PC-9 (cell line): ENCODE measurements around the gene HAO2. TPM values are rescaled to one million over a fixed set of nuclear protein-coding genes. Genes with fewer than 3 reads are reported as not detected.

Experiments
- BruUV-seq: library from RNA; stranded (reverse); fragments of 400-500 nt; replicated peaks from 2 replicates; lab custom pipeline; 2021; lab: Mats Ljungman, UMichigan
- CTCF ChIA-PET: fragments of 300-600 bp; sonication (Branson Sonifier 250); formaldehyde crosslinking; loops from one replicate; lab custom pipeline; 2022; ENCODE audit warnings: antibody characterized with exemption; lab: Charles Lee
- POLR2A ChIA-PET: fragments of 300-600 bp; sonication (Branson Sonifier 250); formaldehyde crosslinking; loops from one replicate; lab custom pipeline; 2022; ENCODE audit warnings: antibody characterized with exemption; ENCODE audit not compliant: unreplicated experiment; lab: Charles Lee
- DNase-seq, 2 experiments: peaks; one replicate each; pipeline versions ENCODE4 v3.0.0 to v3.0.0-alpha.2; 2015 to 2022; ENCODE audit warnings: mixed read lengths in 1 of 2
- H2AFZ ChIP-seq: fragments of 200-600 bp; sonication (generic); 2 replicates; pipeline ENCODE4 v1.8.1; 2017; ENCODE audit warnings: antibody characterized with exemption
- H3F3A ChIP-seq: fragments of 200-600 bp; sonication (generic); 2 replicates; pipeline ENCODE4 v1.8.1; 2017; ENCODE audit warnings: antibody characterized with exemption, mild to moderate bottlenecking, low read depth; ENCODE audit not compliant: insufficient read depth
- H3K27ac ChIP-seq: fragments of 200-600 bp; sonication (generic); 2 replicates; pipeline ENCODE4 v1.6.1; 2016; ENCODE audit warnings: mixed run types
- H3K27me3 ChIP-seq: fragments of 200-600 bp; sonication (generic); 2 replicates; pipeline ENCODE4 v1.6.1; 2016; ENCODE audit warnings: low read depth, mixed run types; ENCODE audit not compliant: insufficient read depth
- H3K36me3 ChIP-seq: fragments of 200-600 bp; sonication (generic); 2 replicates; pipeline ENCODE4 v1.6.1; 2016; ENCODE audit warnings: low read depth, mixed run types
- H3K4me1 ChIP-seq: fragments of 200-600 bp; sonication (generic); replicated peaks from 2 replicates; pipeline ENCODE4 v1.6.1; 2016; ENCODE audit warnings: mixed run types; ENCODE audit not compliant: insufficient read depth
- H3K4me2 ChIP-seq: fragments of 200-600 bp; sonication (generic); 2 replicates; pipeline ENCODE4 v1.6.1; 2017; ENCODE audit warnings: mixed run types
- H3K4me3 ChIP-seq: fragments of 200-600 bp; sonication (generic); 2 replicates; pipeline ENCODE4 v1.6.1; 2016; ENCODE audit warnings: mixed run types
- H3K79me2 ChIP-seq: fragments of 200-600 bp; sonication (generic); 2 replicates; pipeline ENCODE4 v1.6.1; 2017; ENCODE audit warnings: low read depth, mixed run types
- H3K9me2 ChIP-seq: fragments of 200-600 bp; sonication (generic); 2 replicates; pipeline ENCODE4 v1.8.1; 2017; ENCODE audit warnings: mild to moderate bottlenecking; ENCODE audit not compliant: insufficient read depth
- H3K9me3 ChIP-seq: fragments of 200-600 bp; sonication (generic); 2 replicates; pipeline ENCODE4 v1.8.1; 2016; ENCODE audit warnings: low read depth; ENCODE audit not compliant: insufficient read depth
- H4K20me1 ChIP-seq: fragments of 200-600 bp; sonication (generic); 2 replicates; pipeline ENCODE4 v1.8.1; 2017; ENCODE audit not compliant: insufficient read depth
- EZH2 ChIP-seq: fragments of 200-600 bp; sonication (generic); IDR thresholded peaks from 2 replicates; pipeline ENCODE4 v1.8.0; 2017; ENCODE audit warnings: antibody characterized with exemption, low read depth
- intact Hi-C: fragments of 100-400 bp; cut with micrococcal nuclease; formaldehyde crosslinking; loops from one replicate; pipeline ENCODE4 v1.10.0; 2022; ENCODE audit not compliant: unreplicated experiment
- total RNA-seq: library from RNA; stranded (reverse); gene quantifications from 2 replicates; pipeline ENCODE4 v1.2.3, GENCODE V29; 2021
- TF ChIP-seq, protein P1 (sequence below): fragments of 200-600 bp; sonication (generic); conservative IDR thresholded peaks from 2 replicates; pipeline ENCODE4 v1.6.1; 2017; ENCODE audit warnings: mixed run types, antibody characterized with exemption, mild to moderate bottlenecking, moderate library complexity

Gene HAO2
- total RNA-seq, 1 experiment from 2014 or later, result not detected

DNA sequence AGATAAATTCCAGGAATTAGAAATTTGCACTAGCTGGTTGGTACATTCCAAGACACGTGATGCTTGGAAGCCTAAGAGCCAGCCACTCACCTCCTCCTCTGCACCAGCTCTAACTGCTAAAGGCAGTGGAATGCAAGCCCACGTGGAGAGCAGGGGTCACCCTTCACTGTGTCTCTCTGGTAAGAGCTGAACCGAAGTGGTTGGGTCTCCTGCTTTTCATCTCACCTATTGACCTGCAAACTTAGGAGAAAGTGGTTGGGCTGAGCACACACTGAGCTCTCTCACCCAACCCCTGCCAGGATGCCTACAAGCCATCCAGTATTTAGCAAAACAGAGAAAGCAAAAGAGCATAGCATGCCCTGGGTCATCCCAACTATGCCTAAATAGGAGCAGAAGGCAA, 19.3 kb downstream of the HAO2 start:
- intact Hi-C loops, result no loop called here
- H4K20me1 ChIP-seq, result no peaks in the 10 kb centered on the region
- ChIA-PET CTCF (no interaction called here), POLR2A (no interaction called here)
- H2AFZ ChIP-seq, result no peak overlapping the region
- no peak overlapping the region for H3K4me3 ChIP-seq
- no peaks in the 10 kb centered on the region for H3K9me2 ChIP-seq
- H3F3A ChIP-seq, result peaks cover 9% of the 10 kb centered on the region
- H3K4me2 ChIP-seq, result peak overlapping the region; percentile 15
- TF ChIP-seq EZH2, result no peak
- TF ChIP-seq, protein P1, sequence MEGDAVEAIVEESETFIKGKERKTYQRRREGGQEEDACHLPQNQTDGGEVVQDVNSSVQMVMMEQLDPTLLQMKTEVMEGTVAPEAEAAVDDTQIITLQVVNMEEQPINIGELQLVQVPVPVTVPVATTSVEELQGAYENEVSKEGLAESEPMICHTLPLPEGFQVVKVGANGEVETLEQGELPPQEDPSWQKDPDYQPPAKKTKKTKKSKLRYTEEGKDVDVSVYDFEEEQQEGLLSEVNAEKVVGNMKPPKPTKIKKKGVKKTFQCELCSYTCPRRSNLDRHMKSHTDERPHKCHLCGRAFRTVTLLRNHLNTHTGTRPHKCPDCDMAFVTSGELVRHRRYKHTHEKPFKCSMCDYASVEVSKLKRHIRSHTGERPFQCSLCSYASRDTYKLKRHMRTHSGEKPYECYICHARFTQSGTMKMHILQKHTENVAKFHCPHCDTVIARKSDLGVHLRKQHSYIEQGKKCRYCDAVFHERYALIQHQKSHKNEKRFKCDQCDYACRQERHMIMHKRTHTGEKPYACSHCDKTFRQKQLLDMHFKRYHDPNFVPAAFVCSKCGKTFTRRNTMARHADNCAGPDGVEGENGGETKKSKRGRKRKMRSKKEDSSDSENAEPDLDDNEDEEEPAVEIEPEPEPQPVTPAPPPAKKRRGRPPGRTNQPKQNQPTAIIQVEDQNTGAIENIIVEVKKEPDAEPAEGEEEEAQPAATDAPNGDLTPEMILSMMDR, result no peak
- no TSS peak for BruUV-seq
- H3K36me3 ChIP-seq, result no peaks in the 10 kb centered on the region
- DNase-seq, result no peak
- peaks cover 19% of the 10 kb centered on the region for H3K4me1 ChIP-seq
- H3K27ac ChIP-seq, result no peak overlapping the region
- no peaks in the 10 kb centered on the region for H3K79me2 ChIP-seq
- H3K9me3 ChIP-seq, result no peaks in the 10 kb centered on the region
- peaks cover 11% of the 10 kb centered on the region; the same call in 1 of the 2 replicates for H3K27me3 ChIP-seq

DNA sequence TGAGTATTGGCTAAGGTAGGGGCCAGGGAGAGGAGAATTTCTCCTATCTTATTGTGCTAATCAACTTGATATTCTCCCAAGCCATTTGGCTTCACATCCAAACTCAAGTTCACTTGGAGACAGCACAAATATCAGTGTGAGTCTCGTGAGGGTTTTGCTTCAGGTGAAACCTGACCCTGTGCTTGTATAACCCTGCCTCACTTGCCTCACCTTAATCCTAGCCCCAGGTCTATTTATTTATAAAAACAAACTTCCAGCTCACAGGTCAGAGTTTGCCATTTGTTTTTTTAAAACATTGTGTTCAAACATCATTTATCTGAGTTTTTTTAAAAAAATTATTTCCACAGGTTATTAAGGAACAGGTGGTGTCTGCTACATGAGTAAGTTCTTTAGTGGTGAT, 19.9 kb downstream of the HAO2 start:
- no TSS peak for BruUV-seq
- no peaks in the 10 kb centered on the region for H3K9me3 ChIP-seq
- TF ChIP-seq, protein P1, result no peak
- no peak for TF ChIP-seq EZH2
- H3K36me3 ChIP-seq, result no peaks in the 10 kb centered on the region
- ChIA-PET CTCF (no interaction called here), POLR2A (no interaction called here)
- H2AFZ ChIP-seq, result no peak overlapping the region
- peaks cover 19% of the 10 kb centered on the region for H3K4me1 ChIP-seq
- DNase-seq, result peak in 1 of 2 experiments; percentile 81
- H3K4me2 ChIP-seq, result peak overlapping the region; percentile 15
- H3K79me2 ChIP-seq, result no peaks in the 10 kb centered on the region
- H3K9me2 ChIP-seq, result no peaks in the 10 kb centered on the region
- no peak overlapping the region for H3K4me3 ChIP-seq
- H3K27ac ChIP-seq, result no peak overlapping the region
- H3F3A ChIP-seq, result peaks cover 9% of the 10 kb centered on the region
- intact Hi-C loops, result no loop called here
- H4K20me1 ChIP-seq, result no peaks in the 10 kb centered on the region
- peaks cover 13% of the 10 kb centered on the region; the same call in 1 of the 2 replicates for H3K27me3 ChIP-seq

GRCh38 chr1:119390526-119390925, 21.9 kb downstream of the HAO2 start:
- BruUV-seq, result no TSS peak
- intact Hi-C loops, result no loop called here
- H3K9me3 ChIP-seq, result no peaks in the 10 kb centered on the region
- CTCF ChIA-PET, result no interaction called here
- H3K4me1 ChIP-seq, result peaks cover 19% of the 10 kb centered on the region
- H4K20me1 ChIP-seq, result no peaks in the 10 kb centered on the region
- DNase-seq, result no peak
- no peaks in the 10 kb centered on the region for H3K9me2 ChIP-seq
- no peaks in the 10 kb centered on the region for H3K79me2 ChIP-seq
- POLR2A ChIA-PET, result no interaction called here
- no peaks in the 10 kb centered on the region for H3K36me3 ChIP-seq
- no peak overlapping the region for H3K4me3 ChIP-seq
- H3K27ac ChIP-seq, result no peak overlapping the region
- H3K4me2 ChIP-seq, result no peak overlapping the region
- H3K27me3 ChIP-seq, result peaks cover 13% of the 10 kb centered on the region; the same call in 1 of the 2 replicates
- H2AFZ ChIP-seq, result no peak overlapping the region
- TF ChIP-seq EZH2, result no peak
- TF ChIP-seq, protein P1, result no peak
- H3F3A ChIP-seq, result peaks cover 9% of the 10 kb centered on the region
